BE2C (cell line): ENCODE measurements around the gene PSPN.
"Not testable (repeated sequence)": the region's sequence is repeated elsewhere in the genome, so short reads cannot be mapped to it uniquely, and the experiment has no call there.

Source experiments
- DNase-seq: peaks from one replicate; pipeline ENCODE4 v3.0.0-alpha.2; 2020
- H3K27me3 ChIP-seq: fragments of 250-450 bp; sonication (Bioruptor Pico); 2 replicates; pipeline ENCODE4 v1.5.1; 2020; ENCODE audit warnings: mild to moderate bottlenecking
- H3K36me3 ChIP-seq: fragments of 250-450 bp; sonication (Bioruptor Pico); 2 replicates; pipeline ENCODE4 v1.5.1; 2020; ENCODE audit warnings: mild to moderate bottlenecking
- H3K4me1 ChIP-seq: fragments of 250-450 bp; sonication (Bioruptor Pico); 2 replicates; pipeline ENCODE4 v1.5.1; 2020
- H3K4me3 ChIP-seq: 2 replicates; pipeline ENCODE4 v1.5.1; 2011; ENCODE audit warnings: low read depth, low read length
- H3K9me3 ChIP-seq: fragments of 250-450 bp; sonication (Bioruptor Pico); 2 replicates; pipeline ENCODE4 v1.5.1; 2020
- TF ChIP-seq, protein P1 (sequence below): IDR thresholded peaks from 2 replicates; pipeline ENCODE4 v1.5.1; 2012; ENCODE audit warnings: mild to moderate bottlenecking, low read depth, low read length

Gene PSPN

DNA sequence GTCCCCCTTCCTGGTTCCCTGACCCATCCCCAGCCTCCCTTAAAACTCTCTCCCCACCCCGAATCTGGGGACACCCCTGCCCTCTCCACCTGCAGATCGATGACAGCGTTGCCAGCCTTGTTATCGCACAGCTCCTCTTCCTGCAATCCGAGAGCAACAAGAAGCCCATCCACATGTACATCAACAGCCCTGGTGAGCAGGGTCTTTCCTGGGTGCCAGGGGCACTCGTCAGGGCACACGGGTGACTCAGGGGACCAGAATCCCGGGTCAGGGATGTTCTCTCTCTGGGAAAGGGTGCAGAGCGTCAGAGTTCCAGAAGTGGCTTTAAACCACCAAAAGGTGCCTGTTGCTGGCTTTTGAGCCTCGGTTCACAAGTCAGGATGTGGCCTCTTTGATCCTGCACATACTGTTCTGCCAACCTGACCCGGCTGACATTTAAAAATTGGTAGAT, 13.4 kb downstream of the PSPN start:
- peak overlapping the region; percentile 78 for H3K4me3 ChIP-seq
- no peaks in the 10 kb centered on the region for H3K27me3 ChIP-seq
- H3K4me1 ChIP-seq = no peaks in the 10 kb centered on the region
- peaks cover 37% of the 10 kb centered on the region for H3K36me3 ChIP-seq
- DNase-seq = no peak
- no peaks in the 10 kb centered on the region for H3K9me3 ChIP-seq
- TF ChIP-seq, protein P1, sequence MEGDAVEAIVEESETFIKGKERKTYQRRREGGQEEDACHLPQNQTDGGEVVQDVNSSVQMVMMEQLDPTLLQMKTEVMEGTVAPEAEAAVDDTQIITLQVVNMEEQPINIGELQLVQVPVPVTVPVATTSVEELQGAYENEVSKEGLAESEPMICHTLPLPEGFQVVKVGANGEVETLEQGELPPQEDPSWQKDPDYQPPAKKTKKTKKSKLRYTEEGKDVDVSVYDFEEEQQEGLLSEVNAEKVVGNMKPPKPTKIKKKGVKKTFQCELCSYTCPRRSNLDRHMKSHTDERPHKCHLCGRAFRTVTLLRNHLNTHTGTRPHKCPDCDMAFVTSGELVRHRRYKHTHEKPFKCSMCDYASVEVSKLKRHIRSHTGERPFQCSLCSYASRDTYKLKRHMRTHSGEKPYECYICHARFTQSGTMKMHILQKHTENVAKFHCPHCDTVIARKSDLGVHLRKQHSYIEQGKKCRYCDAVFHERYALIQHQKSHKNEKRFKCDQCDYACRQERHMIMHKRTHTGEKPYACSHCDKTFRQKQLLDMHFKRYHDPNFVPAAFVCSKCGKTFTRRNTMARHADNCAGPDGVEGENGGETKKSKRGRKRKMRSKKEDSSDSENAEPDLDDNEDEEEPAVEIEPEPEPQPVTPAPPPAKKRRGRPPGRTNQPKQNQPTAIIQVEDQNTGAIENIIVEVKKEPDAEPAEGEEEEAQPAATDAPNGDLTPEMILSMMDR = no peak

DNA sequence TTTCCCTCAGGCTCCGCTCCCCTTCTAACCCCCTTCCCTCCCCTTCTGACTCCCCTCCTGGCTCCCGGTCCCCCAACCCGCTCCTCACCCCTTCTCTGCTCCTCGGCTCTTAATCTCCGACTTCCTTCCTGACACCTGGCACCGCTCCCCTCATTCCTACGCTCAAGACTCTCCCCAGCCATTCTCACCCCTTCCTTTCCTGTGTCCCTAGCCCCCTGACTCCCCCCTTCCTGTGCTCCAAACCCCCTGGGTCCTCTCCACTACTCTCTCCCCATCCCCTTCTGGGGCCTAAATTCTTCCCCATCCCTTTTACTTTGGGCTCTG, 13.7 kb downstream of the PSPN start:
- TF ChIP-seq, protein P1 = no peak
- Histone ChIP-seq H3K4me1 (no peaks in the 10 kb centered on the region), H3K36me3 (peaks cover 35% of the 10 kb centered on the region), H3K9me3 (no peaks in the 10 kb centered on the region), H3K27me3 (no peaks in the 10 kb centered on the region), H3K4me3 (peak overlapping the region; percentile 78)
- no peak for DNase-seq

DNA sequence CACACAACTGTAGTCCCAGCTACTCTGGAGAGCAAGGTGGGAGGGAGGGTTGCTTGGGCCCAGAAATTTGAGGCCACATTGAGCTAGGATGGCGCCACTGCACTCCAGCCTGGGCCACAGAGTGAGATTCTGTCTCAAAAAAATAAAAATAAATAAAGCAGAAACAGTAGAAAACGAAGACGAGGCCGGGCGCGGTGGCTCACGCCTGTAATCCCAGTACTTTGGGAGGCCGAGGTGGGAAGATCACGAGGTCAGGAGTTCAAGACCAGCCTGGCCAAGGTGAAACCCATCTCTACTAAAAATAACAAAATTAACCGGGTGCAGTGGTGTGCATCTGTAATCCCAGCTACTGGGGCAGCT, 14.9 kb downstream of the PSPN start:
- not testable (repeated sequence) for H3K4me1 ChIP-seq, DNase-seq, H3K27me3 ChIP-seq, H3K9me3 ChIP-seq
- peaks cover 23% of the 10 kb centered on the region for H3K36me3 ChIP-seq
- H3K4me3 ChIP-seq = peak overlapping the region; percentile 78

DNA sequence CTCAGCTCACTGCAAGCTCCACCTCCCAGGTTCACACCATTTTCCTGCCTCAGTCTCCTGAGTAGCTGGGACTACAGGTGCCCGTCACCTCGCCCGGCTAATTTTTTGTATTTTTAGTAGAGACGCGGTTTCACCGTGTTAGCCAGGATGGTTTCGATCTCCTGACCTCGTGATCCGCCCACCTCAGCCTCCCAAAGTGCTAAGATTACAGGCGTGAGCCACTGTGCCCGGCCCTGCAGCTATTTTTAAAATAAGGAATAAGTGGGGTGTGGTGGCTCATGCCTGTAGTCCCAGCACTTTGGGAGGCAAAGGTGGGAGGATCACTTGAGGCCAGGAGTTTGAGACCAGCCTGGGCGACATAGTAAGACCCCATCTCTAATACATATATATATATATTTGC, 15.3 kb downstream of the PSPN start:
- not testable (repeated sequence) for H3K4me1 ChIP-seq, H3K4me3 ChIP-seq, H3K9me3 ChIP-seq, H3K27me3 ChIP-seq, DNase-seq
- H3K36me3 ChIP-seq = peaks cover 20% of the 10 kb centered on the region

DNA sequence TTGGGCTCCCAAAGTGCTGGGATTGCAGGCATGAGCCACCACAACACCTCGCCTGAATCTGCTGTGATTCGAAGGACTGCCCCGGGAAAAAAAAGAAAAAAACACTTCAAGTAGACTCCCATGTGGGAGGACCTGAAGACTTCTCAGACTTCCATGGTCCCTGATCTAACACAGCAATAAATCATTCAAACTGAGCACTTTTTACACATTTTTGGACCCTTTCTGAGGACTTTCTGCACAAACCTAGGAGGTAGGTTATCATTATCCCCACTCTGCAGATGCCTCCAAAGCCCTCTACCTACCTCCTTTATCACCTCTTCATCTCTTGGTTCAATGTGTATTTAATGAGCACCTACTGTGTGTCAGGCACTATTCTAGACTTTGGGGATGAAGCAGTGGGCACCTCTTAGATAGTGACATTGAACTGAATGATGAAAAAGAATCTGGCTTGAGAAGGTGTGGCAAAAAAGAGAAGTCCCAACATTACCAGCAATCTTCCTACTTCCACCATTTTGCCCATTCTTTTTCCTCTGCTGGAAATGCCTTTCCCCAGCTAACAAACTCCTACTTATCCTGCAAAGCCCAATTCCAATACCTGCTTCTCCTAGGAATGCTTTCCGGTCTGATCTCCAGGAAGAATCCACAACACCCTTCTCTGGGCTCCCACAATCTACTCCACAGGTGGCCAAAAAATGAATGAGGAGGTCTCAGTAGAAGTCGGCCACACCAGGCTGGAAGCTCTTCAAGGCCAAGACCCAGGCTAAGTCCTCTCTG, 16.0 kb downstream of the PSPN start:
- peaks cover 13% of the 10 kb centered on the region for H3K36me3 ChIP-seq
- DNase-seq = no peak
- H3K4me1 ChIP-seq = no peaks in the 10 kb centered on the region
- no peaks in the 10 kb centered on the region for H3K9me3 ChIP-seq
- H3K4me3 ChIP-seq = no peak overlapping the region
- no peaks in the 10 kb centered on the region for H3K27me3 ChIP-seq
- TF ChIP-seq, protein P1 = no peak

DNA sequence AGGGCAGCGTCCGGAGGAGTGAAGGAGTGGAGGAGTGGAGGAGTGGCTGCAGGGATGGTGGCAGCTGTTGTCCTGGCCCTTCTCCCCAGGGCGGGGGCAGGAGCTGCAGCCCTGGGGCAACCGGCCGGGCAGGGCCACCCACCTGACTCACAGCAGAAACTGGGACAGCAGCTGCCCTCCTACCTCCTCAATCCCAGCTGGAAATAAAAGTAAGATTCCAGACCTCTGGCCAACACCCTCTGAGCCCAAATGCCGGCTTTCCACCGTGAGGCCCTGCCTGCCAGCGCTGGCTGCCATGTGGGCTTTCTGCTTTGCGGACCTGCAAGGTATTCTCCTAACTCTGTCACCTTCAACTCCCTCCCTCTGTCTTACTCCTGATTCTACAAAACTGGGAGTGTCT, 17.7 kb downstream of the PSPN start:
- H3K4me1 ChIP-seq = no peaks in the 10 kb centered on the region
- TF ChIP-seq, protein P1 = no peak
- H3K27me3 ChIP-seq = no peaks in the 10 kb centered on the region
- DNase-seq = no peak
- H3K4me3 ChIP-seq = no peak overlapping the region
- H3K9me3 ChIP-seq = no peaks in the 10 kb centered on the region
- no peaks in the 10 kb centered on the region for H3K36me3 ChIP-seq

DNA sequence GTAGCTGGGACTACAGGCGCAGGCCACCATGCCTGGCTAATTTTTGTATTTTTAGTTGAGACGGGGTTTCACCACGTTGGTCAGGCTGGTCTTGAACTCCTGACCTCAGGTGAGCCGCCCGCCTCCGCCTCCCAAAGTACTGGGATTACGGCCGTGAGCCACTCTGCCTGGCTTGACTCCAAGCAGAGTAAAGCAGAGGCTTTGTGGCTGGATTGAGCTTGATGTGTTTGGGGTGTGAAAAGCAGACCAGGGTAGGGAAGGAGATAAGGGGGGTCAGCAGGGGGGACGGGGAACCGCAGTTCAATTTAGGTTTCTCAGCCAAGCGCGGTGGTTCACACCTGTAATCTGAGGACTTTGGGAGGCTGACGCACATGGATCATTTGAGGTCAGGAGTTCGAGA, 18.6 kb downstream of the PSPN start:
- H3K36me3 ChIP-seq = no peaks in the 10 kb centered on the region
- no peaks in the 10 kb centered on the region for H3K4me1 ChIP-seq
- DNase-seq = no peak
- H3K4me3 ChIP-seq = no peak overlapping the region
- TF ChIP-seq, protein P1 = no peak
- H3K27me3 ChIP-seq = no peaks in the 10 kb centered on the region
- no peaks in the 10 kb centered on the region; the same call in 1 of the 2 replicates for H3K9me3 ChIP-seq

DNA sequence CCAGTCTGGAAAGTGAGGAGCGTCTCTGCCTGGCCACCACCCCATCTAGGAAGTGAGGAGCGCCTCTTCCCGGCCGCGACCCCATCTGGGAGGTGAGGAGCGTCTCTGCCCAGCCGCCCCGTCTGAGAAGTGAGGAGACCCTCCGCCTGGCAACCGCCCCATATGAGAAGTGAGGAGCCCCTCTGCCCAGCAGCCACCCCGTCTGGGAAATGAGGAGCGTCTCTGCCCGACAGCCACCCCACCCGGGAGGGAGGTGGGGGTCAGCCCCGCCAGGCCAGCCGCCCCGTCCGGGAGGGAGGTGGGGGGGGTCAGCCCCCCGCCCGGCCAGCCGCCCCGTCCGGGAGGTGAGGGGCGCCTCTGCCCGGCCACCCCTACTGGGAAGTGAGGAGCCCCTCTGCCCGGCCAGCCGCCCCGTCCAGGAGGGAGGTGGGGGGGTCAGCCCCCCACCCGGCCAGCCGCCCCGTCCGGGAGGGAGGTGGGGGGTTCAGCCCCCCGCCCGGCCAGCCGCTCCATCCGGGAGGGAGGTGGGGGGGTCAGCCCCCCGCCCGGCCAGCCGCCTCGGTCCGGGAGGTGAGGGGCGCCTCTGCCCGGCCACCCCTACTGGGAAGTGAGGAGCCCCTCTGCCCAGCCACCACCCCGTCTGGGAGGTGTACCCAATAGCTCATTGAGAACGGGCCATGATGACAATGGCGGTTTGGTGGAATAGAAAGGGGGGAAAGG, 20.3 kb downstream of the PSPN start:
- not testable (repeated sequence) for H3K9me3 ChIP-seq, DNase-seq, H3K27me3 ChIP-seq, H3K4me1 ChIP-seq, H3K4me3 ChIP-seq, H3K36me3 ChIP-seq
